Suprapubic skin (tissue), 4 donors: ENCODE results near the gene FAF1. TPM values are rescaled to one million over a fixed set of nuclear protein-coding genes. Genes with fewer than 3 reads are reported as not detected.

Experiments
- DNase-seq, 2 donors: peaks; one replicate each; pipeline ENCODE4 v3.0.0-alpha.2; 2019; ENCODE audit warnings: low spot score in 2 of 2
- H3K27ac ChIP-seq: fragments of 200-600 bp; sonication (generic); one replicate; pipeline ENCODE4 v1.5.1; 2019
- H3K27me3 ChIP-seq: fragments of 200-600 bp; sonication (generic); one replicate; pipeline ENCODE4 v1.5.1; 2019
- H3K36me3 ChIP-seq: fragments of 200-600 bp; sonication (generic); one replicate; pipeline ENCODE4 v1.5.1; 2019
- H3K4me1 ChIP-seq: fragments of 200-600 bp; sonication (generic); one replicate; pipeline ENCODE4 v1.5.1; 2019
- H3K4me3 ChIP-seq: fragments of 200-600 bp; sonication (generic); one replicate; pipeline ENCODE4 v1.5.1; 2019; ENCODE audit warnings: mild to moderate bottlenecking
- H3K9me3 ChIP-seq: fragments of 200-600 bp; sonication (generic); one replicate; pipeline ENCODE4 v1.5.1; 2019
- EP300 ChIP-seq: sonication (generic); formaldehyde crosslinking; IDR thresholded peaks from one replicate; pipeline ENCODE4 v1.6.1; 2017; ENCODE audit warnings: antibody characterized with exemption
- POLR2A ChIP-seq, 2 donors: fragments of 450-650 bp; IDR thresholded peaks; one replicate each; pipeline ENCODE4 v1.6.1; 2017; ENCODE audit warnings: antibody characterized with exemption in 2 of 2, mild to moderate bottlenecking in 2 of 2, moderate library complexity in 2 of 2
- POLR2AphosphoS5 ChIP-seq, 3 donors: sonication (generic); formaldehyde crosslinking; IDR thresholded peaks; one replicate each; pipeline ENCODE4 v1.6.1; 2017; ENCODE audit warnings: antibody characterized with exemption in 3 of 3
- WGBS: methylation state at CpG from one replicate; pipeline ENCODE4 v1.1.5; 2018; 5-methylcytosine and 5-hydroxymethylcytosine counted together
- total RNA-seq, 4 donors: library from RNA; depleted of rRNA; stranded (reverse); fragments of >200 nt; gene quantifications; one replicate each; pipeline ENCODE4 v1.1.0, GENCODE V29; 2016
- TF ChIP-seq, protein P1 (sequence below), 2 donors: fragments of 200-600 bp in 1 of 2; fragments of 450-650 bp in 1 of 2; sonication (generic) in 1 of 2; IDR thresholded peaks; one replicate each; pipeline ENCODE4 v1.5.1; 2016 to 2019; ENCODE audit warnings: antibody characterized with exemption in 2 of 2, mild to moderate bottlenecking in 1 of 2, moderate library complexity in 1 of 2

The FAF1 gene
- total RNA-seq, 4 donors from 2014 or later, result 35.1 to 61.6 (median 45.4) TPM

DNA sequence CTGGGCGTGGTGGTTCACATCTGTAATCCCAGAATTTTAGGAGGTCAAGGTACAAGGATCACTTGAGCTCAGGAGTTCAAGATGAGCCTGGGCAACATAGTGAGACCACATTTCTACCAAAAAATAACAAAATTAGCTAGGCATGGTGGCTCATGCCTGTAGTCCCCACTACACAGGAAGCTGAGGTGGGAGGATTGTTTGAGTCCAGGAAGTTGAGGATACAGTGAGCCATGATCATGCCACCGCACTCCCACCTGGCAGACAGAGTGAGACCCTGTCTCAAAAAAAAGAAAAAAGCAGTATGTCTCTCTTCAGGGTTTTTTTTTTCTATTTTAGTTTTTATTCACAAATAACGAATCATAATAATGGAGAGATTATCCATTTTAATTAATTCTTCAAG lies 303.1 kb downstream of the FAF1 start:
- Histone ChIP-seq H3K4me1 (no peaks in the 10 kb centered on the region), H3K27me3 (no peaks in the 10 kb centered on the region), H3K4me3 (no peak overlapping the region), H3K27ac (no peak overlapping the region), H3K9me3 (no peaks in the 10 kb centered on the region), H3K36me3 (peaks cover 9% of the 10 kb centered on the region)
- no peak for DNase-seq
- TF ChIP-seq POLR2AphosphoS5 (IDR thresholded peaks at IDR 0.05), result no peak
- no peak for TF ChIP-seq EP300
- TF ChIP-seq POLR2A (IDR thresholded peaks at IDR 0.05), result no peak
- WGBS, result 95% methylated on average over 3 of the region's 3 CpGs

DNA sequence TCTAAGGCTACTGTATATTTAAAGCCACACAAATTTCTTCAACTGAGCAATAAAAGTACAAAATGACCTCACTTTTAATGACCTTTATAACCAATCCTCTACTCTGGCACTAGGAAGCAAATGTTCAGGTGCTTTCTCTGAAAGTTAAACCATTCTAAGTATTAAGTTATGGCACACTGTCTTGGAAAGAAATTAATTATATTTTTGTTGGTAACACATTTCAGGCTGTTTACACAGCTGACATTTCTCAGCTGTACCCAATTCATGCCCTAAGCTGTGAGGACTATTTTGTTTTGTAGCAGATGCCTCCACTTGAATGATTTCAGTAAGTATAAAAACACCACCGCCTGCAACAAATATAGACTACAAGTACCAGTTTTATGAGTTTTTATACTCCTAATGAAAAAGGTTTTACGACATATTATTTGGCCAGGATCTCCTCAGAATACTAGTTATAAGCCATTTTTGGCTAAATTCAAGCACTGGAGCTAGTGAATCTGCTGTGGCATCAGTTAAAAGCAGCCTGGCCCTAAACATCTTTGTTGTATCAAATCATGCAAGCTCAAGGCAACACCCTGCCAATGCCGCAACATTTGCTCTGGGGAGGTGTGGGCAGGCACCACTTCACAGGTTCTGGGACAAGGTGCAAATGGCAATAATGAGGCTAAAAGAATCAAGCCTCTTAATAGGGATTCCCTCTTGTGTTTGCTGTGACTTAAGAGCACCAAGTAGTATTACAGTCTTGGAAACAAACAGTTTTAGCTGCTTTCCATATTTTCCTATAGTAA lies 308.4 kb downstream of the FAF1 start:
- Histone ChIP-seq H3K27ac (no peak overlapping the region), H3K4me3 (no peak overlapping the region), H3K4me1 (no peaks in the 10 kb centered on the region), H3K36me3 (peaks cover 11% of the 10 kb centered on the region), H3K27me3 (no peaks in the 10 kb centered on the region), H3K9me3 (no peaks in the 10 kb centered on the region)
- TF ChIP-seq EP300 (no peak), POLR2A (IDR thresholded peaks at IDR 0.05) (no peak), POLR2AphosphoS5 (IDR thresholded peaks at IDR 0.05) (no peak)
- TF ChIP-seq, protein P1, sequence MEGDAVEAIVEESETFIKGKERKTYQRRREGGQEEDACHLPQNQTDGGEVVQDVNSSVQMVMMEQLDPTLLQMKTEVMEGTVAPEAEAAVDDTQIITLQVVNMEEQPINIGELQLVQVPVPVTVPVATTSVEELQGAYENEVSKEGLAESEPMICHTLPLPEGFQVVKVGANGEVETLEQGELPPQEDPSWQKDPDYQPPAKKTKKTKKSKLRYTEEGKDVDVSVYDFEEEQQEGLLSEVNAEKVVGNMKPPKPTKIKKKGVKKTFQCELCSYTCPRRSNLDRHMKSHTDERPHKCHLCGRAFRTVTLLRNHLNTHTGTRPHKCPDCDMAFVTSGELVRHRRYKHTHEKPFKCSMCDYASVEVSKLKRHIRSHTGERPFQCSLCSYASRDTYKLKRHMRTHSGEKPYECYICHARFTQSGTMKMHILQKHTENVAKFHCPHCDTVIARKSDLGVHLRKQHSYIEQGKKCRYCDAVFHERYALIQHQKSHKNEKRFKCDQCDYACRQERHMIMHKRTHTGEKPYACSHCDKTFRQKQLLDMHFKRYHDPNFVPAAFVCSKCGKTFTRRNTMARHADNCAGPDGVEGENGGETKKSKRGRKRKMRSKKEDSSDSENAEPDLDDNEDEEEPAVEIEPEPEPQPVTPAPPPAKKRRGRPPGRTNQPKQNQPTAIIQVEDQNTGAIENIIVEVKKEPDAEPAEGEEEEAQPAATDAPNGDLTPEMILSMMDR (IDR thresholded peaks at IDR 0.05), result no peak
- WGBS, result 76% methylated on average over 3 of the region's 3 CpGs
- DNase-seq, result no peak

DNA sequence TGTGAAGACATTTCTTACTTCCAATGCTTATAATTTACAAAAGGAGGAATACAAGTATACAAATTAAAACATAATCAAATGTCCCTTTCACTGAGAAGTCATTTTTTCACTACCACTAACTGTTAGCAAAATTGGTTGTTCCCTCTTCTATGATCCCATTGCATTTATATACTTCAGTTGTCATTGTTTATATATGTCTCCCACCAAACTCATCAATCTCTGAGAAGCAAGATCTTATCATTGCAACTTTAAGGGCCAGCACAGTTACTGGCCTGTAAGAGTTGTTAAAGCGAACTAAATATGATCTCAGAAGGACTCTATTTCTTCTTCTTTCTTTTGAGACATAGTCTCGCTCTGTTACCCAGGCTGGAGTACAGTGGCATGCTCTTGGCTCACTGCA lies 313.5 kb downstream of the FAF1 start:
- H3K27me3 ChIP-seq, result no peaks in the 10 kb centered on the region
- no peak for TF ChIP-seq POLR2A (IDR thresholded peaks at IDR 0.05)
- TF ChIP-seq EP300, result no peak
- TF ChIP-seq, protein P1 (IDR thresholded peaks at IDR 0.05), result no peak
- TF ChIP-seq POLR2AphosphoS5 (IDR thresholded peaks at IDR 0.05), result no peak
- H3K4me3 ChIP-seq, result no peak overlapping the region
- no peaks in the 10 kb centered on the region for H3K9me3 ChIP-seq
- no peak for DNase-seq
- H3K36me3 ChIP-seq, result peaks cover 14% of the 10 kb centered on the region
- 95% methylated on average over 2 of the region's 2 CpGs for WGBS
- no peaks in the 10 kb centered on the region for H3K4me1 ChIP-seq
- H3K27ac ChIP-seq, result no peak overlapping the region

DNA sequence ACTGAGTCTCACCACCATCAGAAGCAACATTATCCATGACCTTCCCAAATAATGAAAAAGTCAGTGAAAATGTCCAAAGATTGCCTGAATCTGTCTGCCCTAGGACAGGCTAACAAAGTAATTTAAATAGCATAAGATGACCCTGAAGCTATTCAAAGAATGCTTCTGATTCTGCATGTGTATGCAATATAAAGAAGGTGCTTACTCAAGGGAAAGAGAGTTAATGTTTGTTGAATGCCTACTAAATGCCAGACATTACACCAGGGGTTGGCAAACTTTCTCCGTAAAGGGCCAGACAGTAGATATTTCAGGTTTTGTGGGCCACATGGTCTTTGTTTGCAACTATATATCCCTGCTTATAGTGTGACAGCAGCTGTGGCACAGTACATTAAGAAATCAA lies 314.9 kb downstream of the FAF1 start:
- WGBS, result 100% methylated on average over 1 of the region's 1 CpG
- Histone ChIP-seq H3K27me3 (no peaks in the 10 kb centered on the region), H3K27ac (no peak overlapping the region), H3K9me3 (no peaks in the 10 kb centered on the region), H3K36me3 (peaks cover 14% of the 10 kb centered on the region), H3K4me3 (no peak overlapping the region), H3K4me1 (no peaks in the 10 kb centered on the region)
- no peak for TF ChIP-seq EP300
- no peak for TF ChIP-seq POLR2A (IDR thresholded peaks at IDR 0.05)
- TF ChIP-seq POLR2AphosphoS5 (IDR thresholded peaks at IDR 0.05), result no peak
- TF ChIP-seq, protein P1 (IDR thresholded peaks at IDR 0.05), result no peak
- DNase-seq, result no peak

DNA sequence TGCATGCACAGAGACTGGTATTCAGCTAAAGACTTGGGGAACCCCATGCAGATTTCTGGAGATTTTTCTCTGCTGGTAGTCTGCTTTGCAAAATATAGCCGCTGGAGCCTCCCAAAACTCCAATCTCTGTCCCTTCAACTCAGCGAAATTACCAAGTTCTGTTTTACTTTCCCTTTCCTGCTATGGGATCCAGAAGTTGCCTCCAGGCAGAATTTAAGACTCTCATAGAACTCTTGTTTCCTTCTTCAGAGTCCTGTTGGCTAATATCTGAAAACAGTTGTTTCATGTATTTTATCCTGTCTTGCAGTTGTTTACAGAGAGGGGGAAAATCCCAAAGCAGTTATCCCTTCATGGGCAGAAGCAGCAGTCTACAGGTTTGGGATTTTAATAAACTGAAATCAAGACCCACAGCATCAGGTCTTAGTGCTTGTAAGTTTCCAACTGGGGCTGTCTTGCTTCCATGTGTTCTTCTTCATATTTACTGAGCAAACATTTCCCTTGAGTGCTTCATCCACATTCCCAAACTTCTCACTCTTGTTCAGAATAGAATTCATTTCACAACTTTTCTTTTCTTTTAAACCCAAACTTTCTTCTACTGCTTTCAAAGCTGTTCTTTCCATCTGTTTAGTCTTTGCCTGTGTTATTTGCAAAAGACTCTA lies 315.5 kb downstream of the FAF1 start:
- H3K36me3 ChIP-seq, result peaks cover 14% of the 10 kb centered on the region
- no peak for DNase-seq
- no peak overlapping the region for H3K4me3 ChIP-seq
- TF ChIP-seq, protein P1 (IDR thresholded peaks at IDR 0.05), result no peak
- H3K27ac ChIP-seq, result no peak overlapping the region
- WGBS, result 53% methylated on average over 2 of the region's 2 CpGs
- H3K9me3 ChIP-seq, result no peaks in the 10 kb centered on the region
- H3K27me3 ChIP-seq, result no peaks in the 10 kb centered on the region
- H3K4me1 ChIP-seq, result no peaks in the 10 kb centered on the region
